Measurements from ENCODE around the gene SERINC2.

GRCh38 chr1:31470794-31471315 is 57.8 kb downstream of the SERINC2 start:
- no peak for TF ChIP-seq CTCF (IDR thresholded peaks at IDR 0.05)
- TF ChIP-seq, protein P1, sequence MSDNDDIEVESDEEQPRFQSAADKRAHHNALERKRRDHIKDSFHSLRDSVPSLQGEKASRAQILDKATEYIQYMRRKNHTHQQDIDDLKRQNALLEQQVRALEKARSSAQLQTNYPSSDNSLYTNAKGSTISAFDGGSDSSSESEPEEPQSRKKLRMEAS (CRISPR knock-in tag; IDR thresholded peaks at IDR 0.05) = no peak
- no peak for TF ChIP-seq RORB (CRISPR knock-in tag; IDR thresholded peaks at IDR 0.05)
- TF ChIP-seq ZNF138 (CRISPR knock-in tag; conservative IDR thresholded peaks at IDR 0.05) = no peak
- TF ChIP-seq, protein P2, sequence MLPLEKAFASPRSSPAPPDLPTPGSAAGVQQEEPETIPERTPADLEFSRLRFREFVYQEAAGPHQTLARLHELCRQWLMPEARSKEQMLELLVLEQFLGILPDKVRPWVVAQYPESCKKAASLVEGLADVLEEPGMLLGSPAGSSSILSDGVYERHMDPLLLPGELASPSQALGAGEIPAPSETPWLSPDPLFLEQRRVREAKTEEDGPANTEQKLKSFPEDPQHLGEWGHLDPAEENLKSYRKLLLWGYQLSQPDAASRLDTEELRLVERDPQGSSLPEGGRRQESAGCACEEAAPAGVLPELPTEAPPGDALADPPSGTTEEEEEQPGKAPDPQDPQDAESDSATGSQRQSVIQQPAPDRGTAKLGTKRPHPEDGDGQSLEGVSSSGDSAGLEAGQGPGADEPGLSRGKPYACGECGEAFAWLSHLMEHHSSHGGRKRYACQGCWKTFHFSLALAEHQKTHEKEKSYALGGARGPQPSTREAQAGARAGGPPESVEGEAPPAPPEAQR (CRISPR knock-in tag; IDR thresholded peaks at IDR 0.05) = no peak
